ENCODE data around the gene BMPR1B. TPM values are rescaled to one million over a fixed set of nuclear protein-coding genes. Genes with fewer than 3 reads are reported as not detected.

Gene BMPR1B
- total and polyA plus RNA-seq, 9 of the 15 experiments (the other 6 are each of a cell fraction or from before 2014, with no cell fraction given): 0.01 TPM; not detected in 8

- TF ChIP-seq PBX2 (CRISPR knock-in tag; IDR thresholded peaks at IDR 0.05; ENCODE audit: low read depth) (no peak), PBX2 (tag; conservative IDR thresholded peaks at IDR 0.05; ENCODE audit: low read depth) (no peak), XRCC5 (IDR thresholded peaks at IDR 0.05; ENCODE audit: low read depth, low read length) (no peak), MED1 (CRISPR knock-in tag; IDR thresholded peaks at IDR 0.05; ENCODE audit: borderline replicate concordance) (no peak), ELF2 (CRISPR knock-in tag; IDR thresholded peaks at IDR 0.05) (no peak), JUNB (CRISPR knock-in tag; conservative IDR thresholded peaks at IDR 0.05) (no peak), IRF1 (CRISPR knock-in tag; IDR thresholded peaks at IDR 0.05; ENCODE audit: borderline replicate concordance) (no peak)
These were observed 125.0 kb downstream of the BMPR1B start (continued) for GRCh38 chr4:94882756-94883155.

DNA sequence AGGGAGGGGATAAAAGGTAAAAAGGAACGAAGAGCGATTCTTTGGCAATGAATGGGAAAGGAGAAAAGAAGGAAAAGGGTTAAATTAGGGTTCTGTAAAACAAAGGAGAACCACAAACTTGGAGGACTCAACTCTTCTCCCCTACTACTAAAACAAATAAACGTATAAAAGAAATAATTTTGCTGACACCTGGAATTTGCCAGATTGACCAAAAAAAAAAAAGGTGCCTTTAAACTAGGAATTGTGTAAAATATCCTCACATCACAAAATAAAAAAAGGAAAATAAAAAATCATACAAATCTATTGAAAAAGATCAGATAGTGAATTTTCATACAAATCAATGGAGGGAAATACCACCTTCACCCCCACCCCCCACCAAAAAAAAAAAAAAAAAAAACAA, 129.3 kb downstream of the BMPR1B start:
- H3K36me3 ChIP-seq (ENCODE audit: control insufficient read depth, insufficient read depth, low read length): no peaks in the 10 kb centered on the region
- WGBS (ENCODE audit: insufficient coverage, low coverage, missing lambda C conversion rate): 0% methylated on average over 3 of the region's 3 CpGs
- in situ Hi-C loops (cut with MboI) (no loop called here), intact Hi-C loops (cut with micrococcal nuclease) (no loop called here)
- no peaks in the 10 kb centered on the region for H3K9me3 ChIP-seq (replicated peaks; ENCODE audit: control insufficient read depth, insufficient read depth, low read depth, low read length)
- POLR2A ChIA-PET: no interaction called here
- no peaks in the 10 kb centered on the region for H3K9me1 ChIP-seq (ENCODE audit: control insufficient read depth, insufficient read depth, low read length)
- no peak overlapping the region for H3K9ac ChIP-seq (ENCODE audit: insufficient read depth in 1 of 2, low read depth in 2 of 2, low read length in 2 of 2)
- no peak overlapping the region for H3K27ac ChIP-seq (ENCODE audit: extremely low read depth, low read depth, low read length)
- no peak for FAIRE-seq
- no peaks in the 10 kb centered on the region for H3K4me1 ChIP-seq (replicated peaks in 1 of 2; ENCODE audit: control insufficient read depth in 2 of 2, insufficient read depth in 2 of 2, low read length in 2 of 2)
- no peaks in the 10 kb centered on the region for H4K20me1 ChIP-seq (replicated peaks; ENCODE audit: control insufficient read depth, insufficient read depth, low read length)
- H3K79me2 ChIP-seq (ENCODE audit: control insufficient read depth, insufficient read depth, low read length): no peaks in the 10 kb centered on the region
- DNase-seq (ENCODE audit: extremely low read depth in 1 of 4, low spot score in 3 of 4): no peak
- CTCF ChIA-PET (ENCODE audit: low intra/inter-chr PET ratio): no interaction called here
- H2AFZ ChIP-seq (ENCODE audit: low read depth, low read length): no peak overlapping the region
- H3K4me2 ChIP-seq (ENCODE audit: insufficient read depth, low read length): no peak overlapping the region
- no TSS peak for BruUV-seq (replicated peaks)
- 0 out of 5 replicates have a peak, but pooled peaks cover 0 to 4% of the 10 kb centered on the region in 2 experiments for H3K27me3 ChIP-seq (ENCODE audit: control insufficient read depth in 2 of 2, insufficient read depth in 2 of 2, low read length in 2 of 2)
- no peak for ATAC-seq
- no peak overlapping the region for H3K4me3 ChIP-seq
- TF ChIP-seq, protein P1, sequence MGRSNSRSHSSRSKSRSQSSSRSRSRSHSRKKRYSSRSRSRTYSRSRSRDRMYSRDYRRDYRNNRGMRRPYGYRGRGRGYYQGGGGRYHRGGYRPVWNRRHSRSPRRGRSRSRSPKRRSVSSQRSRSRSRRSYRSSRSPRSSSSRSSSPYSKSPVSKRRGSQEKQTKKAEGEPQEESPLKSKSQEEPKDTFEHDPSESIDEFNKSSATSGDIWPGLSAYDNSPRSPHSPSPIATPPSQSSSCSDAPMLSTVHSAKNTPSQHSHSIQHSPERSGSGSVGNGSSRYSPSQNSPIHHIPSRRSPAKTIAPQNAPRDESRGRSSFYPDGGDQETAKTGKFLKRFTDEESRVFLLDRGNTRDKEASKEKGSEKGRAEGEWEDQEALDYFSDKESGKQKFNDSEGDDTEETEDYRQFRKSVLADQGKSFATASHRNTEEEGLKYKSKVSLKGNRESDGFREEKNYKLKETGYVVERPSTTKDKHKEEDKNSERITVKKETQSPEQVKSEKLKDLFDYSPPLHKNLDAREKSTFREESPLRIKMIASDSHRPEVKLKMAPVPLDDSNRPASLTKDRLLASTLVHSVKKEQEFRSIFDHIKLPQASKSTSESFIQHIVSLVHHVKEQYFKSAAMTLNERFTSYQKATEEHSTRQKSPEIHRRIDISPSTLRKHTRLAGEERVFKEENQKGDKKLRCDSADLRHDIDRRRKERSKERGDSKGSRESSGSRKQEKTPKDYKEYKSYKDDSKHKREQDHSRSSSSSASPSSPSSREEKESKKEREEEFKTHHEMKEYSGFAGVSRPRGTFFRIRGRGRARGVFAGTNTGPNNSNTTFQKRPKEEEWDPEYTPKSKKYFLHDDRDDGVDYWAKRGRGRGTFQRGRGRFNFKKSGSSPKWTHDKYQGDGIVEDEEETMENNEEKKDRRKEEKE (IDR thresholded peaks at IDR 0.05; ENCODE audit: borderline replicate concordance in 1 of 2, control insufficient read depth in 1 of 2, low read depth in 2 of 2, low read length in 1 of 2): no peak
- no peak for TF ChIP-seq ESRRA (IDR thresholded peaks at IDR 0.05; ENCODE audit: borderline replicate concordance, low read depth)
- TF ChIP-seq NR2C2 (CRISPR knock-in tag; IDR thresholded peaks at IDR 0.05): no peak
- TF ChIP-seq NR2C2 (tag; IDR thresholded peaks at IDR 0.05): no peak
- 0 out of 2 replicates have a peak, but pooled peaks have one; percentile 9 for TF ChIP-seq C11orf30 (IDR thresholded peaks at IDR 0.05; ENCODE audit: low read depth)
- TF ChIP-seq ZNF316 (IDR thresholded peaks at IDR 0.05): peak; percentile 64
- peak; percentile 24; the same call in 1 of the 2 replicates for TF ChIP-seq MAFF (IDR thresholded peaks at IDR 0.05; ENCODE audit: low read length)
- TF ChIP-seq MAFG (tag; conservative IDR thresholded peaks at IDR 0.05): 0 out of 2 replicates have a peak, but pooled peaks have one; percentile 13
- TF ChIP-seq GABPA (tag; conservative IDR thresholded peaks at IDR 0.05; ENCODE audit: low read depth): no peak
